Measurements from ENCODE around the gene DPF3. TPM values are rescaled to one million over a fixed set of nuclear protein-coding genes. Genes with fewer than 3 reads are reported as not detected.

DPF3 gene
- polyA plus RNA-seq, 4 donors, result 1.3 to 5.0 (median 4.6) TPM

DNA sequence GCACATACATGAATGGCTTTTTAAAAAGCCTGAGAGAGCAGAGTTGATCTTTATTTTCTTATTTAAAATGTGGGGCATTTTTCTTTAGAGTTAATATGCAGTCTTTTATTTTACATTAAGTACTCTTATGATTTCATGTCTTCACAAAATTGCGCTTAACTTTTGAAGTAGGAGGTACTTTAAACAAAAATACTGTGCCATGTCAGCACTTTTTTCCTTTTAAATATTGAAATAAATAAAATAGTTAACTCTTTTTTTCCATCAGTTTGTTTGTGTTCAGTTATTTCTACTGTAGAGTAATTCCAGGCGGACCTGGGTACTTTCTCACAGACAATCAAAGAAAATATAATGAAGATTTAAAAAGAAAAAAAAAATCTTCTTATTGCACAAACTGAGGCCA lies 231.7 kb downstream of the DPF3 start:
- no peak for DNase-seq (ENCODE audit: low read depth in 4 of 4, low spot score in 3 of 4)

DNA sequence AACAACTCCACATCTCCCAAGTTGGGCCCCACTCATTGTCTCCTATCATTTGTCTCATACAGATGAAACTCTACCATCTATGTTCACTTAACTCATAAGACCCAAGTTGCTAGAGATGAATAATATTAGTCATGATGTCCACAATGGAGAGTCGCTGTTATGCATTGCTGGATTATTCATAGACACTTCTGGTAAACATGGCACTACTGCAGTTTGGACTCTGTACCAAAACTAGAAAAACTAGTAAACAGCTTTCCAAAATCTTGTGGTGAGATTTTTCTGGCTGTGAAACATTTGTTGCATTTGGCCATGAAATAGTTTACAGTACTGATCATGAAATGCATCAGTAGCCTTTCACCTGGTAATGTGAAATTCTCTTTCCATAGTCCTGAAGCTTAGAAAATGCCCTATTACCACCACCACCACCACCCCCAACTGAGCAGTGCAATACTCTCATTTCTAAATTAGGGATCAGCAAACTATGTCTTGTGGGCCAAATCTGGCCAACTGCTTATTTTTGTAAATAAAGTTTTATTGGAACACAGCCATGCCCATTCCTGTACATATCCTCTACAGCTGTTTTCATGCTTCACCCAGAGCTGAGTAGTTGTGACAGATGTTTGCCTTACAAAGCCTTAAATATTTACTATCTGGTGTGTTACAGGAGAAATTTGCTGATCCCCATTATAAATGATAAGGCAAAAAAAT lies 236.5 kb downstream of the DPF3 start:
- no peak for DNase-seq (ENCODE audit: low read depth in 4 of 4, low spot score in 3 of 4)

DNA sequence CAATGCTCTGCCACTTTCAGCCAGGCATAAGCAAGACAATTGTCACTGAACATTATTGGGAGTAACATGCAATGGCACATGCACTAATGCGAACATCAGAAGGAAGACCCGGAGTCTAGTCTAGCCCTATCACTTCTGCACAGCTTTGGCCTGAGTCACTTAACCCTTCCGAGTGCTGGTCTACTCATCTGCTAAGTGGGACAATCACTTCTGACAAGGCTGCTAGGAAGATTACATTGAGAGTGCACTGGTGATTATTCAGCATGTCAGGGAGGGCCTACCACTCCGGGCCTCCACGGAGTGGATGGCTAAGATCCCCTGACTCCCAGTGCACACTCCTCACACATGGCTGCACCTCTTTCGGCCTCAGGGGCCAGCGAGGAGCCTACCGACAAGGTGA lies 240.9 kb downstream of the DPF3 start:
- no peak for DNase-seq (ENCODE audit: low read depth in 4 of 4, low spot score in 3 of 4)

DNA sequence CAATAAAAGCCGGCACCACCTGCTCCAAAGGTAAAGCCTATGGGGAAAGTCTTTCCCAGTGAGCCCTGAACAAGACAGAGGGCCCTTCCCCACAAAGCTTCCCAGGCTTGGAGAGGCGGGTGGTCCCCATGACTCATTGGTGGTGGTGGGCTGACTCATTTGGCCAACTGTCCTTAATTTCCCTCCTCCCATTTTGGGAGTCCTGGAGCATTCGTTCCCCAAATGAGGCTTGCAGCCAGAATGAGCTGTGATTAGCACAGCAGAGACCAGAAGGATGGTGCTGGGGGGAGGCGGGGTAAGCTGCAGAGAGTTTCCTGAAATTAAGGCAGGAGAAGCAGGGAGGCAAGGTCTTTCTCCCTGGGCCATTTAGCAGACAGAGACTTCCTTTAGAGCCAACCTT lies 241.7 kb downstream of the DPF3 start:
- no peak for DNase-seq (ENCODE audit: low read depth in 4 of 4, low spot score in 3 of 4)

DNA sequence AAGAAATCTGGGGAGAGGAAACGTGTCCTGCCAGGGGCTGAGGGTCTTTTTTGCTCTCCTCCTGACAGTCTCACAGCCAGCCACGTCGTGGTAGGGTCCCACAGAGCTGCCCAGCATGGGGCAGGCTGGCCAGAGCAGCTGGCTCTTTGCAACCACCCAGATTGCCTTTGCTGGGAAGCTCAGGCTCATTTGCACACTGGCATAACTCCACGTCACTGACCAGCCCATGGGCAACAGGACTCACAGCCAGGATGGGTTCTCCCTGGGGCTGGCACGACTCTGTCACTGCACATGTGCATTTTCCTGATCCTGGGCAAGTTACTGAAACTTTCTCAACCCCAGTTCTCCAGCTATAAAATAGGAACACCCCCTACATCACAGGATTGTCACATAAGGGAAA lies 242.2 kb downstream of the DPF3 start:
- no peak for DNase-seq (ENCODE audit: low read depth in 4 of 4, low spot score in 3 of 4)

DNA sequence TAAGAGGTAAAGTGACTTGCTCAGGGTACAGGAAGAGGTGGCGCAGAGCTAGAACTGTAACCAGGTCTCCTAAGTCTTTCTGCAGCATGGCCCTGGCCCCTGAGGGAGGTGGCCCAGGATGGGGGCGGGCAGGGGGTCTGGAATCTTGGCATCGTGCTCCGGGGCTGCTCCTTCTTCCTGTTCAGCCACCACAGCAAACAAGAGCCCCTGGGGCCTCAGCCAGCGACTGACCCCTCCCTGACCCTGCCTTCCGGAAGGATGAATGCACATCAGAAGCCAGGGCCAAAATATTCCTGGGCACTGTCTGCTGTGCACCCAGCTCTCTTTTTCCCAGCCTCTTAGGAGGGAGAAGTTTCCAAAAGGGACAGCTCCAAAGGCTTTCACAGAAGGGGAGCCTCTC lies 242.8 kb downstream of the DPF3 start:
- peak in 1 of 4 donors; percentile 9 for DNase-seq (ENCODE audit: low read depth in 4 of 4, low spot score in 3 of 4)

DNA sequence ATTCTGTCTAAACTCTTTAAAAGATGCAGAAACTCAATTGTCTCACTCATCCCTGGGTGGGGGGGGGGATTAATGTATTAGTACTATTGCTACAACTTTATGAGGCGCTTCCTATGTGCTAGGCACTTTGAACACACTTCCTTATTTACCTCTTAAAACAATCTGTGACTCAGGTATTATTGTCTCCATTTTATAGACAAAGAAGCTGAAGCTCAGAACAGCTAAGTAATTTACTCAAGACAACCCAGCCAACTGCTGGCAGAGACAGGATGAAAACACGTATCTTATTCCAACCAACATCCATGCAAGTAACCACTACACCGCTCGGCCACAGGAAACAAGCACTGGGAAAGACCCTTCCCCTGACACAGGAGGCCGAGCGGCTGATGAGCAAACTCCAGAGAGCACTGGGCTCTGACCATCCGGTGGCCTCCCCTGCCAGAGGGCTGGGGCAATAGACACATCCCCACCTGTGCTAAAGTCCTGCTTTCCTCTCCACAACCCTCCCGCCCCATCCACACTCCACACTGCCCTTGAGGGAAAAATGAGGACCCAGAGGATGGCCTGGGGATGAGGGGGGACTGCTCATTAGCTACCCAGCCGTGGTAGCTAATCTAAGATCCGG lies 244.2 kb downstream of the DPF3 start:
- no peak for DNase-seq (ENCODE audit: low read depth in 4 of 4, low spot score in 3 of 4)

DNA sequence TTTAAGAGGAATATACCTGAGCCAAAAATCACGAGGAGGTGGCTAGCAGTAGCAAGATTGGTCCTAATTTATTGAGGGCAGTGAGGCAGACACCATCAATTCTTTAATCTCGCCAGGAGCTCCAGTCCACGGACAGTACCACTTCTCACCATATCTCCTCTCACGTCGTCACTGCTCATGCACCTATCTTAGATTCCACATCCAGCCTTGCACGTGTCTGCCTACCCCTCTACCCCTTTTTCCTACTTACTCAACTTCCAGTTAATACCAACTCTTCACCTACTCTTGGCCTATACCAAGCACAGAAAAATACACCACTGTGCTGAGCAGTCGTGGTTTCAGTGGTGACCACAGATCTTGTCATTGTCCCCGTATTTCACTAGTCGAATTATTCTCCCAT lies 246.1 kb downstream of the DPF3 start:
- DNase-seq (ENCODE audit: low read depth in 4 of 4, low spot score in 3 of 4), result no peak

DNA sequence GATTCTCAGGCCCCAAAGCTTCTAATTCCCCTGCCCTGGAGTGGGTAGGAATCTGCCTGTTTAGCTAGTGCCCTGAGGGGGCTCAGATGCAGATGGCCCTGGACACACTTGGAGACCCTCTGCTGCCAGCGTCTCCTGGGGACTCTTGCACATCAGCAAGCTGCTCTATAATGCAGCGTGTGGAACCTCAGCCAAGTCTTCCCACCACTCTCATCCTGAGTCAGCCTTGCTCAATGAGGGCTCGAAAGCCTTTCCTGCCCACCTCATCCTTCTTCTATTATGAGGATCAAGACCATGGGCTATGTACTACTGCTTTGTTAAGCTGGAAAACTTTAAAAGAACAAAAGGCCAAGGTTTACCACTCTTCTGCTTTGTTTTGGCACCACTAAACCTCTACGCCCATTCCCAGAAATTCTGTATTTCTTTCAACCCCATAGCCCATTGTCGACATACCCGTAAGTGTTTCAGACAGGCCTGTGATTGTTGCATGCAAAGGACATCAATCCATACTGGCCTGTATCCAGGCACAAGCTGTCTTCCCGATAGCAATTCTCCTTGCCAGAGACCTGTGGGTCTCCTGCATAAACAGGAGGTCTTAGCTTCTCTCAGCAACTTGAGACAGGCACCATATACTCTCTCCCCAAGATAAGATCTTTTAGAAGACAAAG lies 246.9 kb downstream of the DPF3 start:
- no peak for DNase-seq (ENCODE audit: low read depth in 4 of 4, low spot score in 3 of 4)

DNA sequence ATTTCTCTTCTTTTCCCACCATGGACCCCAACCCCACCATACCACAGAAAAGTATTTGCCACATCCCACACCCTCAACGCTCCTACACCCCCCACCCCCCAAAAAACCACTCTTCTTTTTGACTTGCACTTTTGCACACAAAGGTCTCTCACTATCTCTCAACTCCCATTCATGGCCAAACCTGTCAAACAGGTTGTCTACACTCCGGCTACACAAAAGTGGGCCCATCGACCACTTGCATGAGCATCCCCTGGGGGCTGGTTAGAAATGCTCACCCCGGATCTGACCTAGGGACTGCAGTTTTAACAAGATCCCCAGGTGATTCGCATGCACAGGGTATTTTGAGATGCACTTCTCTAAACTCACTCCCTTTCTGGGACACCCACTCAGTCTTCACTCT lies 248.2 kb downstream of the DPF3 start:
- no peak for DNase-seq (ENCODE audit: low read depth in 4 of 4, low spot score in 3 of 4)

DNA sequence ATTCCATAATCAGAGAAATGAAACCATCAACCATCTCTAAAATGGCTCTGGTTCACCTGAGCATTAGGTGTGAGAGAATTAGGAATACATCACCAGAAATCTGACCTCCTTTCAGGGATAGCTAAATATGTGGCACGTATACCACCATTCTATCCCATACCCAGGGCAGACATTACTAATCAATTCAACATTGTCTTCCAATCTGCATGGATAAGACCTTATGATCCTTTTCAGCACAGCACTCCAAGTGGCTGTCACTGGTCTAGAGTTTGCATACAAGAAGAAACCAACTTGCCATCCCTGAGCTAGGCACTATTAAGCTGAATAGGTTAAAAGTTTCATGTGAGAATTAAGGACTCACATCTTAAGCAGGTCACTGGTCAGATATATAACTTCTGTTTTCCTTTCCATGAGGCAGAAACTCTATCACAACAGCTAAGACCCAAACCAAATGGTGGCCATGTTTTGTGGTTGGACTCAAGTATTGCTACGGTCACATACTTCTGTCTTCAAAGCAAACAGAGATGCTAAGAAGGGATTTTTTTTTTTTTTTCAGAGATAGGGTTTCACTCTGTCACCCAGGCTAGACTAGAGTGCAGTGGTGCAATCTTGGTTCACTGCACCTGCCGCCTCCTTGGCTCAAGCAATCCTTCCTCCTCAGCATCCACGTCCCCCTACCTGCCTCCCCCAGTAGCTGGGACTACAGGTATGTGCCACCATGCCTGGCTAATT lies 249.0 kb downstream of the DPF3 start:
- DNase-seq (ENCODE audit: low read depth in 4 of 4, low spot score in 3 of 4), result no peak

DNA sequence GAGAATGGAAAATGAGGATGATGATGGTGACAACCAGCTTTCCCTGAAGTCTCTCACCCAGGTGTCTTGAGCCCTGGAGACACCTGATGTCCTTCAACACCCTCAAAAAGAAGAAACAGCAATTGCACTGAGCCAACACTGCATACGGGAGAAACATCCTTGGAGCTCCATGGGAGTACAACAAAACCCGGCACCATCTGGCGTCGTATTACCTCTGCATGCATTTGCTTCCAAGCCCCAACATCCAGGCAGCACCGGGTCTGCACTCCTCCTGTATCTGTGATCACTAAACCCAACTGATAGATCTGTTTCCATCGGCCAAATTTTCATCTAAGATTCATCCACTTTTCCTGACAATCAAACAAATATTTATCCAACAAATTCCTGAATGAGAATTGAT lies 249.9 kb downstream of the DPF3 start:
- no peak for DNase-seq (ENCODE audit: low read depth in 4 of 4, low spot score in 3 of 4)

DNA sequence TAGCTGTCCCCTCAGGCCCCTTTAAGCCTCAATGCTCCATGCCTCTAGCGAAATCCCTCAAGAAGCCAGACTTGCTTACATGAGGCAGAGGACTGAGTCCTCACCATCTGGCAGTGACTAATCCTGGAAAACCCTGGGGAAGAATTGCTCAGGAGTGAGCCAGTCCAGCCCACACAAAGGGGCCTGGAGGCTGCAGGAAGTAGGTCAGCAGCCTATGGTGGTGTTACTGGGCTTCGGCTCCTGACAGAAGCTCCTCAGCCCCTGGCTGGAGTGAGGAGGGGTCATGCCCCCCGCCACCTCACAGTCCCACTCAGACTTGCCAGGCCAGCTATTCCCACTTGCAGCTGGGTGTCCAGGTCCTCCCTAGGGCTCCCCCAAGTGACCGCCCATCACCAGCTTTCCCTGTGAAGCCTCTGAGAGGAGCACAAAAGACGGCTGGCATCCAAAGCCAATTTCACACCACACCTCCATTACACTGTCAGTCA lies 250.5 kb downstream of the DPF3 start:
- no peak for DNase-seq (ENCODE audit: low read depth in 4 of 4, low spot score in 3 of 4)

DNA sequence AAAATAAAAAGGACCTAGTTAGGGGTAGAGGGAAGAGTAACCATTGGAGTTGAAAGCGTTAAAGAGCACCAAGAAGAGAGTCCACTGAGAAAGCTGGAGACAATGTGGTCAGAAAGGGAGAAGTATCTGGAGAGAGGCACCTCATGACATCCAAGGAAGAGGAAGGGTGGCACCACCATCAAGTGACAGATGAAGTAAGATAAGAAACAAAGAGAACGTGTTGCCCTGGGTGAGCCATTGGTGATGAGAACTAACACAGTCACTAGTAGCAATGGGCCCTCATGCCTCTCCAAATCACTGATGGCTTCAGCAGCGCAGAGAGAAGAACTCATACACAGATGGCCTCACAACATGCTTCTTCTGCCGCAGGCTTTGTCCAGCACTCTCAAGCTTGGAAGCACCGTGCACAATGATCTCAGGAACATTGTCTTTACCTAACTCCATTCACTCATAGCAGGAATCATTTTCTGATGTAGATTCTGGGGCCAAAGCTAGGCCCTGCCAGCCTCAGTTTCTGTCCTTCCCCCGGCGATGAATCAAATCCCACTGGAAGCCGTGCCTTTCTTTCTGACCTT lies 252.9 kb downstream of the DPF3 start:
- DNase-seq (ENCODE audit: low read depth in 4 of 4, low spot score in 3 of 4), result no peak

DNA sequence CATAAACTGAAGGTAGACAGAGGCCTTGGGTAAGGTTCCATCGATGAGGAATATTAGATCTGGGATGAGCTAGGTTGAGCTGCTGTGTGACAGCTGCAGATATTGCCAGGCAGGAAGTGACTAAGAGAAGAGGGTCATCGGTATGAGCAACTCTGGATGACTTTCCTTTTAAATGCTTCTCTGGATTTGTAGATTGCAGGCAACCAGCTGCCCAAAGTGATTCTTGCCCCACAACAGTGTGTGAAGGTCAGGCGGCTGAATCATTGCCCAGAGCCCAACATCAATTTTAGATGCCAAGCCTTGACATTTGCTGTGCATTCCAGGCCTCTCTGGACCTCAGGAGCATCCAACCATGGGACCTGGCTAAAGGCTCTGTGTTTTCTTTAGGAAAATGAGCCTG lies 255.9 kb downstream of the DPF3 start:
- no peak for DNase-seq (ENCODE audit: low read depth in 4 of 4, low spot score in 3 of 4)

DNA sequence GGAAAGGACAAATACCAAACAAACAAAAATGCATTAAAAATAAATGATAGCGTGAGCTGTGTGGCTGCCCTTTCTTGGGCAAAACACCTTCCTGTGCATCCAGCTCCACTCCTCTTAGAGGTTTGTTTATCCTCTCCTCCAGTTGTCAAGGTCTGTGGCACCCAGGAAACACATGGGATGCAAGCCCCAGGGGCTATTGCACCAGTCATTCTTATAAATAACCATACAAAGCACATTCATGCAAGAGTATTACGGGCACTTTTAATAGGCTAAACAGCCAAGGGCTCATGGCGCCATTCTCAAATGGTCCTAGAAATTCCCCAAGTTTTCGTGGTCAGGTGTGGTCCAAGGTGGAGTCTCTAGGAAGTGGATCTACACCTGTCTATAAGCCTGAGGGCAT lies 257.0 kb downstream of the DPF3 start:
- no peak for DNase-seq (ENCODE audit: low read depth in 4 of 4, low spot score in 3 of 4)

DNA sequence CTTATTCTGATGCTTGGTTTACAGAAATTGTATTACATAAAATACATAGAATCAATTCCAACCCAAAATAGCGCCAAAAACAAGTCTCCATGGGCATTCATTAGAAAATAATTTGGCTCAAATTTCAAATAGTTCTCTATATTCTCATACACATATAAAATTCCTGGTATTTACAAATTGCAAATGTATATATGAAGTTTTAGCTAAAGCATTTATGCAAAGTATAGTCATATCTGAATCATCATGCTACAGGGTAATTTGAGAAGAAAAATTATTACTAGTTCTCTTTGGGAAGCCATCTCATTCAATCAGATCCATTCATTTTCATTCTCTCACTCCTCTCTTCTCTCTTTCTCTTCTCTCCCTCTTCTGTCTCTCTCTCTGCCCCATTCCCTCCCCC lies 257.8 kb downstream of the DPF3 start:
- DNase-seq (ENCODE audit: low read depth in 4 of 4, low spot score in 3 of 4), result no peak

DNA sequence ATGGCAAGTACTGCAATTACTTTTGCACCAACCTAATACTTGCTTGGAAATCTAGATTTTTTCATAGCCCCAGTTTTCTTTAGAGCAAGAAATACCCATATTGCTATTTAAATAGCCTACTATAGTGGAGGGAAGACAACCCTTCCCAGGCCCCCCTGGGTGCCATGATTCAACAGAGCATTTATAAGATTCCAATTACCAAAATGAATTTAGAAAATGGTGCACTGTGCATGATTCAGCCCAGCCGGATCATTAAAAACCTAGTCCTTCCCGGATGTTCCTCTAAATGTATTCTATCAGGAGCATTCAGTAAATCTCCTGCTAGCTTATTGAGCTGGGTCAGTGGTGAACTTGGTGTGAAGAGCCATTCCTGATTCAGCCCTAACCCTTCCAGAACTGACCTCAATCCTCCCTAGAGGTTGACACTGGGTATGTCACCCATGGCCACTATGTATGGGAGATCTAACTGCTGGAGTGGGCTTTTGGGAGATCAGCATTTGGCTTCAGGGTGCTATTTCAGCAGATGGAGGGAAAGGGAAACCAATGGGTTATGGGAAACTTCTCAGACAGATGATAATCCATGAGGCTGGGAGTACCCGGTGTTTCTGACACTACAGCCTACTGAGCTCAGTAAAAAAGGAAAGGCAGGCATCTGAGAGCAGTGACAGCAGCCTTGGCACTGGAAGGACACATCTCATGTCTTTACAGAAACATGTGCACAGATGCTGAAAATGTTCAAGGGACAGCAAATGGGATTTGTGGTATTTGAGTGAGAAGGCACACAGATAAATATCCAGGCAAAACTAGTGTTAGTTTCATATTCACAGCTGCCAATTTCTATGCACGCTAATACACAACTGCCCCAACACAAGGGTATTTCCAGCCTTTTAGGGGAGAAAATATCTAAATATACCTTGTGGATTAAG lies 258.9 kb downstream of the DPF3 start:
- no peak for DNase-seq (ENCODE audit: low read depth in 4 of 4, low spot score in 3 of 4)

DNA sequence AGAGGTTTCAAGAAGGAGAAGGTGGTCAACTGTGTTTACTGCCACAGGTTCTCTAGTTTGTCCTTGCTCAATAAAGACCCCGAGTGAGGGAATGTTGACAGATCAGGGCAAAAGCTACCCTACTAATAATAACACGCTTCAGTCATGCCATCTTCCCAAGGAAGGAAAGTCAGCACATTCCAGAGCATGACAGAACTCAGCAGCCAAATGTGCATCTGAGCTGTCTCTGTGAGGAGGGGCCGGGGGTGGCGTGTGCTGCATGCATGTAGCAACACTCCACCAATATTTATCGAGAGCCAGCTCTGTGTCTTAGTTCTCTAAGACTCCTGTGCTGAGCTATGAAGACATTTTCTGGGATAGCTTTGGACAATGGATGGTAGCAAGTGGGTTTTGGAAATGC lies 260.4 kb downstream of the DPF3 start:
- DNase-seq (ENCODE audit: low read depth in 4 of 4, low spot score in 3 of 4), result no peak

DNA sequence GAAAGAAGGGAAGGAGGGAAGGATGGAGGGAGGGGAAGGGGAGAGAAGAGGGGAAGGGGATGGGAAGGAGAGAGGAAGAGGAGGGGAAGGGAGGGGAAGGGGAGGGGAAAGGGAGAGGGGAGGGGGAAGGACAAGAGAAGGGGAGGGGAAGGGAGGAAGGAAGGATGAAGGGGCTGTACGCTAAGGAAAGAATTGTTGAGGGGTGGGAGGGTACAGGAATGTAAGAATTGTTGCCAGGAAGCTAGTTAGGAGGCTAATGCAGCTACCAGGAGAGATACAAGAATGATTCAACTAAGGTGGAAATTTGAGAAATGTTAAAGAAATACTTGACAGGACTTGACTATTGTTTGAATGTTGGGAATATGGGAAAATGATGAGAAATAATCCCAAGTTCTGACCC lies 261.2 kb downstream of the DPF3 start:
- DNase-seq (ENCODE audit: low read depth in 4 of 4, low spot score in 3 of 4), result no peak

Data from left renal pelvis (tissue), 4 donors.